NCI-H2107 (cell line): ENCODE data around the gene ENDOD1.
"Not testable (repeated sequence)": the region's sequence is repeated elsewhere in the genome, so short reads cannot be mapped to it uniquely, and the experiment has no call there.

Source experiments
- DNase-seq: peaks from one replicate; lab custom pipeline; 2025; lab: John Stamatoyannopoulos, UW

Gene ENDOD1

GRCh38 chr11:95089620-95090542 lies at the start of gene ENDOD1:
ENDOD1 (plus strand) TSS chr11:95089846; CDS start chr11:95089928, 82 bp downstream.
- DNase-seq: peak; percentile 30

- DNase-seq: no peak
These were observed 47.4 kb upstream of the ENDOD1 start for GRCh38 chr11:95042239-95042638.

- no peak for DNase-seq
These were observed 46.7 kb upstream of the ENDOD1 start for GRCh38 chr11:95042906-95043305.

- no peak for DNase-seq
These were observed 45.6 kb upstream of the ENDOD1 start for GRCh38 chr11:95044010-95044409.

- DNase-seq: no peak
These were observed 43.8 kb upstream of the ENDOD1 start for GRCh38 chr11:95045812-95046211.

GRCh38 chr11:95049122-95049521 lies 40.5 kb upstream of the ENDOD1 start, which contains the start of gene KDM4F:
KDM4F (plus strand) TSS chr11:95049422.
- DNase-seq: not testable (repeated sequence)

- no peak for DNase-seq
These were observed 38.9 kb upstream of the ENDOD1 start for GRCh38 chr11:95050595-95051202.

GRCh38 chr11:95054356-95054755 lies 35.3 kb upstream of the ENDOD1 start:
- no peak for DNase-seq

- no peak for DNase-seq
These were observed 34.3 kb upstream of the ENDOD1 start for GRCh38 chr11:95055283-95055897.

- DNase-seq: no peak
These were observed 31.7 kb upstream of the ENDOD1 start for GRCh38 chr11:95057959-95058358.

GRCh38 chr11:95058621-95059020 lies 31.0 kb upstream of the ENDOD1 start:
- DNase-seq: no peak

- DNase-seq: no peak
These were observed 30.6 kb upstream of the ENDOD1 start for GRCh38 chr11:95059046-95059445.

- no peak for DNase-seq
These were observed 24.3 kb upstream of the ENDOD1 start for GRCh38 chr11:95065336-95065735.

GRCh38 chr11:95066716-95067038 lies 23.0 kb upstream of the ENDOD1 start, which contains the start of gene SRSF8:
SRSF8 (plus strand) TSS chr11:95066919; CDS start chr11:95067227, 308 bp downstream.
- no peak for DNase-seq

- peak; percentile 78 for DNase-seq
These were observed 22.4 kb upstream of the ENDOD1 start for GRCh38 chr11:95067039-95067840.

- no peak for DNase-seq
These were observed 21.8 kb upstream of the ENDOD1 start for GRCh38 chr11:95067841-95068219.

GRCh38 chr11:95068549-95068948 lies 21.1 kb upstream of the ENDOD1 start:
- peak; percentile 59 for DNase-seq

- no peak for DNase-seq
These were observed 19.2 kb upstream of the ENDOD1 start for GRCh38 chr11:95070471-95070870.

- no peak for DNase-seq
These were observed 16.7 kb upstream of the ENDOD1 start for GRCh38 chr11:95072948-95073347.

- DNase-seq: no peak
These were observed 14.7 kb upstream of the ENDOD1 start for GRCh38 chr11:95074792-95075563.

GRCh38 chr11:95076416-95076815 lies 13.2 kb upstream of the ENDOD1 start:
- DNase-seq: no peak
